ENCODE data around the gene ARF1. TPM values are rescaled to one million over a fixed set of nuclear protein-coding genes. Genes with fewer than 3 reads are reported as not detected.

Gene ARF1
- total and polyA plus RNA-seq, 10 of the 15 experiments (the other 5 are each of a cell fraction or from before 2014, with no cell fraction given): 48.4 to 508 (median 283) TPM

GRCh38 chr1:228064741-228065542 lies 17.6 kb upstream of the ARF1 start:
- ChIA-PET CTCF (no interaction called here), RAD21 (ENCODE audit: unreplicated experiment) (no interaction called here), SMC1A (ENCODE audit: uncharacterized antibody, unreplicated experiment) (no interaction called here), POLR2A (no interaction called here)
- WGBS (ENCODE audit: insufficient coverage, insufficient replicate concordance, low lambda C conversion rate, missing lambda C conversion rate): 28% methylated on average over 14 of the region's 15 CpGs
- H4K20me1 ChIP-seq (ENCODE audit: control insufficient read depth, insufficient read depth): no peaks in the 10 kb centered on the region
- DNase-seq (ENCODE audit: low read depth, low spot score): no peak
- no peaks in the 10 kb centered on the region; a peak in 2 of 4 replicates for H3K27me3 ChIP-seq (replicated peaks in 1 of 2; ENCODE audit: control insufficient read depth in 2 of 2, insufficient read depth in 2 of 2, low read length in 1 of 2)
- intact Hi-C loops (cut with micrococcal nuclease; ENCODE audit: unreplicated experiment): no loop called here
- FAIRE-seq: no peak
- no peak overlapping the region for H3K4me2 ChIP-seq (ENCODE audit: control insufficient read depth, insufficient read depth)
- TF ChIP-seq RUNX3 (IDR thresholded peaks at IDR 0.05; ENCODE audit: low read length) (no peak), CHD1 (IDR thresholded peaks at IDR 0.05; ENCODE audit: low read depth, low read length) (no peak)
- no peaks in the 10 kb centered on the region for H3K36me3 ChIP-seq (ENCODE audit: control insufficient read depth in 2 of 2, insufficient read depth in 2 of 2, low read length in 1 of 2)
- no peak overlapping the region for H3K9ac ChIP-seq (ENCODE audit: control insufficient read depth, insufficient read depth, low read length)
- H3K4me3 ChIP-seq: no peak overlapping the region
- H3K27ac ChIP-seq (ENCODE audit: control insufficient read depth, insufficient read depth): no peak overlapping the region
- no peaks in the 10 kb centered on the region for H3K79me2 ChIP-seq (ENCODE audit: control insufficient read depth, insufficient read depth, low read length)
- no peak for ATAC-seq
- in situ Hi-C loops (cut with MboI): no loop called here
- no TSS peak for BruUV-seq (replicated peaks)
- no peak overlapping the region for H2AFZ ChIP-seq (ENCODE audit: control insufficient read depth, low read depth, low read length)
- no peaks in the 10 kb centered on the region for H3K4me1 ChIP-seq (ENCODE audit: control insufficient read depth, insufficient read depth, low read length)
- no peaks in the 10 kb centered on the region for H3K9me3 ChIP-seq (replicated peaks; ENCODE audit: control insufficient read depth, insufficient read depth, low read length)

GRCh38 chr1:228065543-228066347 lies 16.8 kb upstream of the ARF1 start:
- ChIA-PET SMC1A (ENCODE audit: uncharacterized antibody, unreplicated experiment) (interaction anchor here (0.6 kb wide), 1 partner anchor 454 kb away, joined by 3 read pairs; no protein-coding TSS in a partner anchor), CTCF (no interaction called here), RAD21 (ENCODE audit: unreplicated experiment) (no interaction called here), POLR2A (no interaction called here)
- no peaks in the 10 kb centered on the region for H3K4me1 ChIP-seq (ENCODE audit: control insufficient read depth, insufficient read depth, low read length)
- FAIRE-seq: no peak
- H3K9ac ChIP-seq (ENCODE audit: control insufficient read depth, insufficient read depth, low read length): no peak overlapping the region
- WGBS (ENCODE audit: insufficient coverage, insufficient replicate concordance, low lambda C conversion rate, missing lambda C conversion rate): 36% methylated on average over 14 of the region's 15 CpGs
- H4K20me1 ChIP-seq (ENCODE audit: control insufficient read depth, insufficient read depth): no peaks in the 10 kb centered on the region
- no peaks in the 10 kb centered on the region for H3K27me3 ChIP-seq (replicated peaks in 1 of 2; ENCODE audit: control insufficient read depth in 2 of 2, insufficient read depth in 2 of 2, low read length in 1 of 2)
- no peak overlapping the region for H3K4me3 ChIP-seq
- no peaks in the 10 kb centered on the region for H3K36me3 ChIP-seq (ENCODE audit: control insufficient read depth in 2 of 2, insufficient read depth in 2 of 2, low read length in 1 of 2)
- H3K27ac ChIP-seq (ENCODE audit: control insufficient read depth, insufficient read depth): no peak overlapping the region
- no peaks in the 10 kb centered on the region for H3K9me3 ChIP-seq (replicated peaks; ENCODE audit: control insufficient read depth, insufficient read depth, low read length)
- no TSS peak for BruUV-seq (replicated peaks)
- H3K4me2 ChIP-seq (ENCODE audit: control insufficient read depth, insufficient read depth): no peak overlapping the region
- H2AFZ ChIP-seq (ENCODE audit: control insufficient read depth, low read depth, low read length): no peak overlapping the region
- intact Hi-C loops (cut with micrococcal nuclease; ENCODE audit: unreplicated experiment) (no loop called here), in situ Hi-C loops (cut with MboI) (no loop called here)
- no peak for ATAC-seq
- H3K79me2 ChIP-seq (ENCODE audit: control insufficient read depth, insufficient read depth, low read length): no peaks in the 10 kb centered on the region
- no peak for DNase-seq (ENCODE audit: low read depth, low spot score)
- TF ChIP-seq SREBF1 (IDR thresholded peaks at IDR 0.05; ENCODE audit: low read length): no peak
- no peak for TF ChIP-seq ZNF217 (IDR thresholded peaks at IDR 0.05)
- TF ChIP-seq HCFC1 (IDR thresholded peaks at IDR 0.05; ENCODE audit: low read length): no peak
- TF ChIP-seq JUND (IDR thresholded peaks at IDR 0.05; ENCODE audit: low read depth, low read length): no peak
- no peak for TF ChIP-seq CHD1 (IDR thresholded peaks at IDR 0.05; ENCODE audit: low read depth, low read length)
- no peak for TF ChIP-seq CBFB (IDR thresholded peaks at IDR 0.05; ENCODE audit: low read depth)
- TF ChIP-seq IRF3 (IDR thresholded peaks at IDR 0.05): no peak
- no peak for TF ChIP-seq CTCF (IDR thresholded peaks at IDR 0.05 in 2 of 3, conservative IDR thresholded peaks at IDR 0.05 in 1 of 3; ENCODE audit: control insufficient read depth in 2 of 3, extremely low read depth in 1 of 3, insufficient read depth in 1 of 3, low read depth in 3 of 3, low read length in 3 of 3)
- no peak for TF ChIP-seq ZNF622 (IDR thresholded peaks at IDR 0.05)
- TF ChIP-seq EZH2 (IDR thresholded peaks at IDR 0.05; ENCODE audit: borderline replicate concordance, control insufficient read depth, low read depth, low read length): no peak

All from GM12878 (cell line).